ENCODE results near the gene PRPH.
"Not testable (repeated sequence)": the region's sequence is repeated elsewhere in the genome, so short reads cannot be mapped to it uniquely, and the experiment has no call there.

The PRPH gene

GRCh38 chr12:49301760-49302159 is 6.8 kb downstream of the PRPH start:
- DNase-seq: no peak

GRCh38 chr12:49304161-49304560 is 9.2 kb downstream of the PRPH start:
- DNase-seq: no peak

- DNase-seq: no peak
These were observed 11.0 kb downstream of the PRPH start for GRCh38 chr12:49305762-49306510.

GRCh38 chr12:49309386-49309785 is 14.4 kb downstream of the PRPH start:
- no peak for DNase-seq

- DNase-seq: not testable (repeated sequence)
These were observed 15.6 kb downstream of the PRPH start for GRCh38 chr12:49310451-49311000.

- no peak for DNase-seq
These were observed 19.9 kb downstream of the PRPH start for GRCh38 chr12:49314811-49315210.

GRCh38 chr12:49317118-49317517 is 22.2 kb downstream of the PRPH start:
- not testable (repeated sequence) for DNase-seq

GRCh38 chr12:49320411-49321103 is 25.6 kb downstream of the PRPH start:
- not testable (repeated sequence) for DNase-seq

GRCh38 chr12:49322367-49322707 is 27.4 kb downstream of the PRPH start:
- no peak for DNase-seq

- DNase-seq: peak; percentile 94
These were observed 28.0 kb downstream of the PRPH start, which contains the start of gene TROAP for GRCh38 chr12:49322708-49323523. TROAP (plus strand) TSS chr12:49323255; CDS start chr12:49323609, 354 bp downstream.

- DNase-seq: no peak
These were observed 28.7 kb downstream of the PRPH start for GRCh38 chr12:49323524-49324097.

GRCh38 chr12:49325606-49326005 is 30.7 kb downstream of the PRPH start:
- no peak for DNase-seq

GRCh38 chr12:49327368-49327767 is 32.4 kb downstream of the PRPH start:
- no peak for DNase-seq

- no peak for DNase-seq
These were observed 32.9 kb downstream of the PRPH start for GRCh38 chr12:49327887-49328286.

- DNase-seq: no peak
These were observed 33.9 kb downstream of the PRPH start for GRCh38 chr12:49328816-49329215.

GRCh38 chr12:49330032-49330619 is 35.2 kb downstream of the PRPH start:
- no peak for DNase-seq

GRCh38 chr12:49330631-49331379 is 35.9 kb downstream of the PRPH start:
- DNase-seq: no peak

GRCh38 chr12:49331380-49332222 is 36.7 kb downstream of the PRPH start:
- DNase-seq: peak; percentile 13

- no peak for DNase-seq
These were observed 37.5 kb downstream of the PRPH start for GRCh38 chr12:49332441-49332861.

- no peak for DNase-seq
These were observed 38.0 kb downstream of the PRPH start for GRCh38 chr12:49332891-49333371.

- not testable (repeated sequence) for DNase-seq
These were observed 38.8 kb downstream of the PRPH start for GRCh38 chr12:49333778-49334177.

All from NCI-H1105 treated with DMSO at 0.1 percent for 48 hours (cell line).